Dendritic cell treated with granulocyte-macrophage colony-stimulating factor and Interleukin-4, amounts not matched to agents 40 ng/mL and 50 ng/mL, for 4 days (primary cell): ENCODE results near the gene CLEC3B.
A peak's percentile ranks its signal among the peaks of the same experiment; 100 is the strongest.
"Not testable (repeated sequence)": the region's sequence is repeated elsewhere in the genome, so short reads cannot be mapped to it uniquely, and the experiment has no call there.

Experiments
- H3K27ac Mint-ChIP-seq: one replicate; pipeline ENCODE4 v1.8.0; 2022; ENCODE audit warnings: mild to moderate bottlenecking, mixed read lengths
- H3K27me3 Mint-ChIP-seq: one replicate; pipeline ENCODE4 v1.8.0; 2022; ENCODE audit warnings: mild to moderate bottlenecking, mixed read lengths
- H3K36me3 Mint-ChIP-seq: one replicate; pipeline ENCODE4 v1.8.0; 2022; ENCODE audit warnings: low read depth, mixed read lengths
- H3K4me1 Mint-ChIP-seq: one replicate; pipeline ENCODE4 v1.8.0; 2022; ENCODE audit warnings: low read depth, mixed read lengths
- H3K4me3 Mint-ChIP-seq: one replicate; pipeline ENCODE4 v1.8.0; 2022; ENCODE audit warnings: mild to moderate bottlenecking, moderate library complexity, mixed read lengths
- H3K9me3 Mint-ChIP-seq: one replicate; pipeline ENCODE4 v1.8.0; 2022; ENCODE audit warnings: mixed read lengths
- intact Hi-C: fragments of 100-400 bp; cut with micrococcal nuclease; formaldehyde crosslinking; loops from one replicate; pipeline ENCODE4 v1.15.0; 2022

Gene CLEC3B

DNA sequence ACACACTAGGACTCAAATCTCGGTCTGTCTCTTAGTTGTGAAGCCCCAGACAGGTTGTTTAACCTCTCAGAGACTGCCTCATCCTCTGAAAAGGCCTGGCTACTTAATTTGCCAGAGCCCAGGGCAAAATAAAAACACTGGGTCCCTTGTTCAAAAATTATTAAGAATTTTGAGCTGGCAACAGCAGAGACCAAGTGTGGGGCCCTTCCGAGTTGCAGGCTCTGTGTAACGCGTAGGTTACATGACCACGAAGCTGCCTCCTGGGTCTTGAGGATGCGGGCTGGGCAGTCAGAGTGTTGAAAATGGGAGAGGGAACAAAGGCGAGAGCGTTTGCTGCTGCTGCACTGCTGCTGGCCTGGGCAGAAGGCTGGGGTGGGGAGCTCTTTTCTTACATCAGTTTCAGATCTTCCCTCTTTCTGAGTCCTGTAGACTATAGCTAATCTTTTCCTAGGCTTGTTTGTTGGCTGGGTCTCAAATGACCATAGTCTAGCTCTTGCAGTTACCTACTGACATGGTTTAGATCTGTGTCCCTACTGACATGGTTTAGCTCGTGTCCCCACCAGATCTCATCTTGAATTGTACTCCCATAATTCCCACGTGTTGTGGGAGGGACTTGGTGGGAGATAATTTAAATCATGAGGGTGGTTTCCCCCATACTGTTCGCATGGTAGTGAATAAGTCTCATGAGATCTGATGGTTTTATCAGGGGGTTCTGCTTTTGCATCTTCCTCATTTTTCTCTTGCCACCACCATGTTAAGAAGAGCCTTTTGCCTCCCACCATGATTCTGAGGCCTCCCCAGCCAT is 49.9 kb downstream of the CLEC3B start:
- Mint-ChIP-seq H3K27ac (peak overlapping the region; percentile 37), H3K36me3 (peaks cover 10% of the 10 kb centered on the region), H3K9me3 (peaks cover 12% of the 10 kb centered on the region), H3K4me1 (peaks cover 62% of the 10 kb centered on the region), H3K4me3 (no peak overlapping the region), H3K27me3 (no peaks in the 10 kb centered on the region)
- intact Hi-C loops: no loop called here

DNA sequence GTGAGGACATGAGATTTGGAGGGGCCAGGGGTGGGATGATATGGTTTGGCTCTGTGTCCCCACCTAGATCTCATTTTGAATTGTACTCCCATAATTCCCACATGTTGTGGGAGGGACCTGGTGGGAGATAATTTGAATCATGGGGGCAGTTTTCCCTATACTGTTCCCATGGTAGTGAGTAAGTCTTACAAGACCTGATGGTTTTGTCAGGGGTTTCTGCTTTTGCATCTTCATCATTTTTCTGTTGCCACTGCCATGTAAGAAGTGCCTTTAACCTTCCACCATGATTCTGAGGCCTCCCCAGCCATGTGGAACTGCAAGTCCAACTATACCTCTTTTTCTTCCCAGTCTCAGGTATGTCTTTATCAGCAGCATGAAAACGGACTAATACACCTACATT is 52.2 kb downstream of the CLEC3B start:
- Mint-ChIP-seq H3K9me3 (peaks cover 22% of the 10 kb centered on the region), H3K4me1 (peaks cover 62% of the 10 kb centered on the region), H3K36me3 (peaks cover 29% of the 10 kb centered on the region)
- H3K4me3 Mint-ChIP-seq, H3K27me3 Mint-ChIP-seq, H3K27ac Mint-ChIP-seq, intact Hi-C loops: not testable (repeated sequence)

DNA sequence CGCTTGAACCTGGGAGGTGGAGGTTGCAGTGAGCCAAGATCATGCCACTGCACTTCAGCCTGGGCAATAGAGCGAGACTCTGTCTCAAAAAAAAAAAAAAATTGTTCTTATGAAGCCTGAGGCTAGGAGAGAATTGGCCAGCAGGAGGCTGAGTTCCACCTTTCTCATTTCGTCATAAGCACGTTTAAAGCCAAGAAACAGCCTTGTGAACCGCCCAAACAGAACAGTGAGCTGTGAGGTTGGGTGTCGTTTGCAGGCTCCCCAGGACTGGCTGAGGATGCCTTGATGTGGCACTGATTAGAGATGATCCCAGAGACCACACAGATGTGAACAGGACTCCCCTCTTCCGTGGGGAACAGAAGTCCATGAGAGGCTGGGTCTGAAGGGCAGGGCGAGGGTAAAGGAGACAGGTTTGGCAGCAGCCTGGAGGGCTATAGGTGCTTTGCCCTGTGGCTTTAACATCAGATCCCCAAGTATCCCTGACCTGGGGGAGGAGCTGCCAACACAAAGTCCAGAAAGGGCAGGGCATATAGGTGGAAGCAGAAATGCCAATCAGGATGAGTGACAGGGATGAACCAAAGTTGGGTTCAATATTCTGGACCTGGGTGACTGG is 52.9 kb downstream of the CLEC3B start:
- Mint-ChIP-seq H3K27ac (peak overlapping the region; percentile 36), H3K4me3 (no peak overlapping the region), H3K4me1 (peaks cover 58% of the 10 kb centered on the region), H3K36me3 (peaks cover 36% of the 10 kb centered on the region), H3K27me3 (no peaks in the 10 kb centered on the region), H3K9me3 (peaks cover 22% of the 10 kb centered on the region)
- intact Hi-C loops: no loop called here

DNA sequence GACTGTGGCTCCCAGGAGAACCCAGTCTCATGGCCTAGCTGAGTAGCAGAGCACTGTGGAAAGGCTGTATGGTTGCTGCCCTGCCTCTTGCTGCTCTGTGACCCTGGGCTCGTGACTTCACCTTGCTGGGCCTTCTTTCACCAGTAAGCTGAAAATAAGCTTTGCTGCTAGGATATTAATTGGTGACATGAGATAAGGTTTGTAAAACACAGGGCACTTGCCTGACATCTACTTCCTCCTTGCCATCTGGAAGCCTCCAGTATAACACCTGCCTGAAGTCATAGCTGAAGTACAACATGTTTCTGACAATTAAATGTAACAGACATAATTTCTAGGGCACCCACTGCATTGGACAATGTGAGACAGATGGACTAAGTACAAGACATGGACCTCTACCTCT is 53.6 kb downstream of the CLEC3B start:
- no peaks in the 10 kb centered on the region for H3K27me3 Mint-ChIP-seq
- intact Hi-C loops: no loop called here
- no peak overlapping the region for H3K4me3 Mint-ChIP-seq
- H3K9me3 Mint-ChIP-seq: peaks cover 22% of the 10 kb centered on the region
- peaks cover 43% of the 10 kb centered on the region for H3K36me3 Mint-ChIP-seq
- H3K4me1 Mint-ChIP-seq: peaks cover 51% of the 10 kb centered on the region
- peak overlapping the region; percentile 36 for H3K27ac Mint-ChIP-seq

DNA sequence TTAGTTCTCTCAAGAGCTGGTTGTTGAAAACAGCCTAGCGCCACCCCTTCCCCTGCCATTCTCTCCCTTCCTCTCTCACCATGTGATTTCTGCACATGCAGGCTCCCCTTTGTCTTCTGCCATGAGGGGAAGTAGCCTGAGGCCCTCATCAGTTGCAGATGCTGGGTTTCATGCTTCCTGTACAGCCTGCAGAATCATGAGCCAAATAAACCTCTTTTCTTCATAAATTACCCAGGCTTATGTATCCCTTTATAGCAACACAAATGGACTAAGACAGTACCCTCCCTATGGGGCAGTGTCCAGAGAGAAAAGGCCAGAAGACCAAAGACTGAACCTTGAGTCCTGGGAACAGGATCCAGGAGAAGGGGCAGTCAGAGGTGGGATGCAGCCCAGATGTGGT is 54.7 kb downstream of the CLEC3B start:
- Mint-ChIP-seq H3K36me3 (peaks cover 54% of the 10 kb centered on the region), H3K4me3 (no peak overlapping the region), H3K27me3 (no peaks in the 10 kb centered on the region), H3K27ac (peak overlapping the region; percentile 36), H3K9me3 (peaks cover 22% of the 10 kb centered on the region), H3K4me1 (peaks cover 45% of the 10 kb centered on the region)
- intact Hi-C loops: no loop called here

DNA sequence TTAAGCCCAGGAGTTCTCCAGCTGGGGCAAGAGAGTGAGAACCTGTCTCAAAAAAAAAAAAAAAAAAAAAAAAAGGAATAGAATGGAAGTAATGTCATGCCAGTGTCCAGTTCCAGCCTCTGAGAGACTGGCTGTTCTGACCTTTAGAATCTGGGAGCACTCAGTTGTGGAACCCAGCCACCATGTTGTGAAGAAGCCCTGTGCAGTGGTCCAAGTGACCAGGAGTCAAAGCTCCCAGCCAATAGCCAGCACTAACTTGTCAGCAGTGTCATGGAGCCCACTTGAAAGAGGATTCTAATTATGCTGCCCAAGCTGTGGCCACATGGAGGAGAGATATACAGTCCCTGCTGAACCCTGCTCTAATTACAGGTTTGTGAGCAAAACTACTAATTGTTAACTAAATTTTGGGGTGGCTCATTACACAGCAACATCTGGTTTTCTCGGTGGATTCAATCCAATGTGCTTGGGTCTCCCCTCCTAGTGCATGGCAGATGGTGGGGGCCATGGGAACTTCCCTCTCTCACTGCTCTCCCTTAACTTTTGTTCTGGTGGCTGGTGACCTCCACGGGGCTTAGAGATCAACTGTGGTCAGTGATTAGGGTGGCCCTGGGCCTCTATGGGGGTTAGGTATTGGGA is 55.5 kb downstream of the CLEC3B start:
- no peaks in the 10 kb centered on the region for H3K27me3 Mint-ChIP-seq
- H3K9me3 Mint-ChIP-seq: peaks cover 22% of the 10 kb centered on the region
- H3K36me3 Mint-ChIP-seq: peaks cover 62% of the 10 kb centered on the region
- H3K4me1 Mint-ChIP-seq: peaks cover 37% of the 10 kb centered on the region
- no peak overlapping the region for H3K27ac Mint-ChIP-seq
- intact Hi-C loops: no loop called here
- H3K4me3 Mint-ChIP-seq: no peak overlapping the region

GRCh38 chr3:45082142-45082538 is 56.0 kb downstream of the CLEC3B start:
- Mint-ChIP-seq H3K4me1 (peaks cover 32% of the 10 kb centered on the region), H3K36me3 (peaks cover 68% of the 10 kb centered on the region), H3K27ac (no peak overlapping the region), H3K9me3 (peaks cover 22% of the 10 kb centered on the region), H3K27me3 (no peaks in the 10 kb centered on the region), H3K4me3 (no peak overlapping the region)
- intact Hi-C loops: no loop called here

GRCh38 chr3:45083023-45083422 is 56.9 kb downstream of the CLEC3B start:
- peaks cover 76% of the 10 kb centered on the region for H3K36me3 Mint-ChIP-seq
- H3K9me3 Mint-ChIP-seq: peaks cover 22% of the 10 kb centered on the region
- H3K4me3 Mint-ChIP-seq: no peak overlapping the region
- H3K27ac Mint-ChIP-seq: no peak overlapping the region
- intact Hi-C loops: no loop called here
- H3K4me1 Mint-ChIP-seq: peaks cover 23% of the 10 kb centered on the region
- no peaks in the 10 kb centered on the region for H3K27me3 Mint-ChIP-seq

DNA sequence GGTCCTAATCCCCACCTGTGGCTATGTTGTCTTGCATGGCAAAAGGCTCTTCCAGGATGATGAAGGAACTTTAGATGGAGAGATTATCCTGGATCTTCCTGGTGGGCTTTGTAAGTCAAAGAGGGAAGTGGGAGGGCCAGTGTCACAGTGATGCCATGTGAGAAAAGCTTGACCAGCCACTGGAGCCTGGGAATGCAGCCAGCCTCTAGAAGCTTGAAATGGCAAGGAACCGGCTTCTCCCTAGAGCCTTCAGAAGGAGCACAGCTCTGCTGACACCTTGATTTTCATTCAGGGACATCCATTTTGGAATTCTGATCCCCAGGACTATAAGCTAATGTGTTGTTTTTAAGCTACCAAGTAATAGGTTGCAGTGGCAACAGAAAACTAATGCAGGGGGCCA is 58.3 kb downstream of the CLEC3B start:
- Mint-ChIP-seq H3K9me3 (peaks cover 22% of the 10 kb centered on the region), H3K4me1 (peaks cover 16% of the 10 kb centered on the region)

DNA sequence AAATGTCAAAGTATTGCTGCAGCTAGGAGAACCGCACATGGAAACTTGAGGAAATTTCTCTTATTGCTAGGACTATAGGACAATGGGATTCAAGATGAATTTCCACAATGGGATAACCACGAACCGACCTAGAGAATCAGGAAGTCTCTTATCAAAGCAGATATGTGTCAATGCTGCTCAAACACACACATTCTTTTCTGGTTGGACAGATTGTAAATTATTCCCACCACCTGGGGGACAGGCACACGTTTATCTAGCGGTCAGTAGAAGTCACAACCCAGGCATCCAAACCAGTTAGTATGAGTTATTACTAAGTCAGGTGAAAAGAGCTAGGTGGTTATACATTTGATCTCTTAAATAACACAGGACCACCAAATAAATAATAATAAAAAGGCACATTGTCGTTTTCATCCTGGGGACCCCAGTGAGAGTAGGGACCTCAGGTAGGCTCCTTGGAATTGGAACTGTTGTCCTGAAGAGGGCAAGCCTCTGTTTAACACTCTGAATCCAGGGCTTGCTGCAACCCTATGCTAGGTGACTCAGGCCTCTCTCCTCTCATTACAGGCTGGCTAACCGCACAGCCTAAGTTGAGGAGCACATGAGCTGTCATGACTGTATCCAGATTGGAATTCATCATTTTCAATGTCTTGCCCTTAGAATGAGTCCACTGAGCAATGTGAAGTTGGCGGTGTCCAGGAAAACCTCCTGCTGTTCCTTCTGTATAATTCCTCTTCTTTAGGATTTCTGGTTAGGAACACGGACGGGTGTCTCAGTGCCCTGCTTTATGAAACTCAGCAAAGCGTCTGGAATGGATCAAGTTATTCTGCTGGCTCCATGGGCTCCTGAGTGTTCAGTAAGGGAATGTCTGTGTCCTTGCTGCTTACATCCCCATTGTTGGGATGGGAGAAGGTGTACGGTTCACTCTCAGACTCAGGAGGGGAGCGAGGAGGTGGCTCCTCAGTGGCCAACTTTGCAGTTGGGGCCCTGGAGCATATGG is 59.0 kb downstream of the CLEC3B start:
- no peak overlapping the region for H3K27ac Mint-ChIP-seq
- H3K4me3 Mint-ChIP-seq: no peak overlapping the region
- H3K4me1 Mint-ChIP-seq: peaks cover 9% of the 10 kb centered on the region
- H3K36me3 Mint-ChIP-seq: peaks cover 95% of the 10 kb centered on the region
- intact Hi-C loops: no loop called here
- no peaks in the 10 kb centered on the region for H3K27me3 Mint-ChIP-seq
- peaks cover 18% of the 10 kb centered on the region for H3K9me3 Mint-ChIP-seq

More for the DNA sequence above, 58.3 kb downstream of the CLEC3B start:
- Mint-ChIP-seq H3K36me3 (peaks cover 90% of the 10 kb centered on the region), H3K4me3 (no peak overlapping the region), H3K27ac (no peak overlapping the region), H3K27me3 (no peaks in the 10 kb centered on the region)
- intact Hi-C loops: no loop called here
